IPS DF 6.9 (cell line): ENCODE data around the gene RPL31.

ENCODE experiments used
- DNase-seq: peaks from one replicate; pipeline ENCODE4 v3.0.0-alpha.2; 2013; ENCODE audit warnings: low read depth, low spot score
- H3K27ac ChIP-seq: one replicate; pipeline ENCODE4 v1.5.1; 2013; ENCODE audit warnings: low read length, control low read depth
- H3K27me3 ChIP-seq: 2 replicates; pipeline ENCODE4 v1.6.1; 2013; ENCODE audit warnings: mild to moderate bottlenecking, low read length; ENCODE audit not compliant: control insufficient read depth, insufficient read depth
- H3K36me3 ChIP-seq: 2 replicates; pipeline ENCODE4 v1.6.1; 2013; ENCODE audit warnings: low read length; ENCODE audit not compliant: control insufficient read depth, insufficient read depth
- H3K4me1 ChIP-seq: 2 replicates; pipeline ENCODE4 v1.6.1; 2013; ENCODE audit warnings: low read length; ENCODE audit not compliant: control insufficient read depth, insufficient read depth
- H3K4me3 ChIP-seq: 2 replicates; pipeline ENCODE4 v1.5.1; 2013; ENCODE audit warnings: mild to moderate bottlenecking, low read length
- H3K9me3 ChIP-seq: 2 replicates; pipeline ENCODE4 v1.6.1; 2013; ENCODE audit warnings: low read length, inconsistent platforms; ENCODE audit not compliant: control insufficient read depth, insufficient read depth
- WGBS: extraction: QIAGEN DNeasy Blood & Tissue Kit; methylation state at CpG from one replicate; pipeline ENCODE4 v1.1.7; 2013; ENCODE audit warnings: mixed read lengths, missing lambda C conversion rate; ENCODE audit not compliant: insufficient read length, insufficient coverage; 5-methylcytosine and 5-hydroxymethylcytosine counted together

Gene RPL31

GRCh38 chr2:100984892-100985307 lies 17.2 kb upstream of the RPL31 start:
- no peaks in the 10 kb centered on the region for H3K4me1 ChIP-seq
- no peaks in the 10 kb centered on the region for H3K36me3 ChIP-seq
- no CpG with 5 or more reads among the region's 7 CpGs for WGBS
- H3K27ac ChIP-seq, result no peak overlapping the region
- no peak overlapping the region for H3K4me3 ChIP-seq
- H3K27me3 ChIP-seq, result no peaks in the 10 kb centered on the region; the same call in 1 of the 2 replicates
- H3K9me3 ChIP-seq, result no peaks in the 10 kb centered on the region
- peak; percentile 58 for DNase-seq

GRCh38 chr2:100986157-100986556 lies 15.9 kb upstream of the RPL31 start:
- no CpG with 5 or more reads among the region's 11 CpGs for WGBS
- Histone ChIP-seq H3K27ac (no peak overlapping the region), H3K9me3 (no peaks in the 10 kb centered on the region), H3K36me3 (no peaks in the 10 kb centered on the region; the same call in 1 of the 2 replicates), H3K27me3 (no peaks in the 10 kb centered on the region; the same call in 1 of the 2 replicates), H3K4me1 (no peaks in the 10 kb centered on the region), H3K4me3 (no peak overlapping the region)
- no peak for DNase-seq

DNA sequence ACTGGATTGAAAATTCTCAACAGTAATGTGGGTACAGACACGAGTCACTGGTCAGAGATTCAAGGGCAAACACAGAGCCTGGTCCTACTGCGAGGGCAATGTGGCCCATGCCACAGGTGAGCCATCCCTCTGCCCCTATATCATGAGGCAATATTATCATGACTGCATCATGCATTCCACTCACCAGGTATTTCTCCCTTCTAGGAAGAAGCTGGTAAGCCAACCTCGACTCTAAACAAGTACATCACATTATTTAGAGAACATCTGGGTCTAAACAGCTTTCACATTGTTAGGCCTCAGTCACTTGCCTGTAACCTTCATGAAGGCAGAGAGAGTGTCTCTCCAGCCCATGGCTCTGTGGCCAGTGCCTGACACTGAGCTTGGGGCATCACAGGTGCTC lies 14.6 kb upstream of the RPL31 start:
- DNase-seq, result no peak
- no peaks in the 10 kb centered on the region; the same call in 1 of the 2 replicates for H3K36me3 ChIP-seq
- no CpG with 5 or more reads among the region's 3 CpGs for WGBS

DNA sequence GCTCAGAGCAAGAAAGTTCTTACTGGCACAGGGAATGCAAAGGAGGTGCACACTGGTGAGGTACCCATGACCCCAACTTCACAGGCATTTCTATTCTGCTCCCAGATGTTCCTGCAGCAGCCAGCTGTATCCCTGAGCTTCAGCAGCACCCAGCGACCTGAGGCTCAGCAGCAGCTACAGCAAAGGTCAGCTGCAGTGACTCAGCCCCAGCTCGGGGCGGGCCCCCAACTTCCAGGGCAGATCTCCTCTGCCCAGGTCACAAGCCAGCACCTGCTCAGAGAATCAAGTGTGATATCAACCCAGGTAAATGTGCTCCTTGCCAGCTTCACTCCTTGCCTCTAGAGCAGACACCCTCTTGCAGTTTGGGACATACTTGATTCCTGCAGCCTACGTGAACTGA lies 14.1 kb upstream of the RPL31 start:
- no CpG with 5 or more reads among the region's 4 CpGs for WGBS
- no peaks in the 10 kb centered on the region; the same call in 1 of the 2 replicates for H3K27me3 ChIP-seq
- H3K4me1 ChIP-seq, result no peaks in the 10 kb centered on the region
- H3K36me3 ChIP-seq, result no peaks in the 10 kb centered on the region; the same call in 1 of the 2 replicates
- H3K4me3 ChIP-seq, result no peak overlapping the region
- no peak for DNase-seq
- no peaks in the 10 kb centered on the region for H3K9me3 ChIP-seq
- no peak overlapping the region for H3K27ac ChIP-seq

More for the DNA sequence above, 14.6 kb upstream of the RPL31 start:
- H3K9me3 ChIP-seq, result no peaks in the 10 kb centered on the region
- H3K4me1 ChIP-seq, result no peaks in the 10 kb centered on the region
- no peaks in the 10 kb centered on the region; the same call in 1 of the 2 replicates for H3K27me3 ChIP-seq
- H3K4me3 ChIP-seq, result no peak overlapping the region
- no peak overlapping the region for H3K27ac ChIP-seq

- Histone ChIP-seq H3K9me3 (no peaks in the 10 kb centered on the region), H3K4me3 (no peak overlapping the region), H3K36me3 (no peaks in the 10 kb centered on the region; the same call in 1 of the 2 replicates), H3K27me3 (no peaks in the 10 kb centered on the region; the same call in 1 of the 2 replicates), H3K27ac (no peak overlapping the region), H3K4me1 (no peaks in the 10 kb centered on the region; the same call in 1 of the 2 replicates)
- no CpG with 5 or more reads among the region's 8 CpGs for WGBS
- DNase-seq, result no peak
Measured at GRCh38 chr2:100988630-100989417, 13.3 kb upstream of the RPL31 start.

DNA sequence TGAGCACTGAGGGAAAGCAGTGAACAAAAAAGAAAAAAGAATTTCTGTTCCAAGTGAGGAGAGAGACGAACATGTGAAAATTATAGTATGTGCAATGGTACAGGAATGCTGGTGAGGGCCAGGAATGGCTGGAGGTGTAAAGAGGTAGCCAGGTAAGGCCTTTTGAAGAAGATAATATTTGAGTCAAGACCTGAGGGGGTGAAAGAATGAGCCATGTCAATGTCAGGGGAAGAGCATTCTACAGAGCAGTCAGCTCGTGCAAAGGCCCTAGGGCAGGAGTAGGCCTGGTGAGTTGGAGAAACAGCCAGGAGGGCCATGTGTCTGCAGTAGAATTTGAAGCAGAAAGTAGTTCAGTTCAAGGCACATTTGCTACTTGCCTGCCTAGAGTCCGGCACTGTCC lies 12.4 kb upstream of the RPL31 start:
- Histone ChIP-seq H3K27ac (no peak overlapping the region), H3K36me3 (no peaks in the 10 kb centered on the region; the same call in 1 of the 2 replicates), H3K4me1 (no peaks in the 10 kb centered on the region; the same call in 1 of the 2 replicates), H3K4me3 (no peak overlapping the region), H3K9me3 (no peaks in the 10 kb centered on the region), H3K27me3 (no peaks in the 10 kb centered on the region; the same call in 1 of the 2 replicates)
- no peak for DNase-seq
- WGBS, result no CpG with 5 or more reads among the region's 3 CpGs

DNA sequence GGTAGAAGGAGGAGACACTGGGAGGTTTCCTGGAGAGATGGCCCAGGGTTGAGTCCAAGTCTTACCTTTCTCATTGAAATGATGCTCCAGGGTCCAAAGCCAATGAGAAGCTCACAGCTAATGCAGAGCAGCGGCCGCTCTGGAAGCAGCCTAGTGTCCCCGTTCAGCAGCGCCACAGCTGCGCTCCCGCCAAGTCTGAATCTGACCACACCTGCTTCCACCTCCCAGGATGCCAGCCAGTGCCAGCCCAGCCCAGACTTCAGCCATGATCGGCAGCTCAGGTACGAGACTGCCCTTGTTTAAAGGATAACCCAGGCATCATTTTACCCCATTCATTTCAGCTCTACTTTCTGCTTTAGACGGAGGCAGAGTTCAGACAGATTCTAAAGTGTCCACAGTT lies 11.9 kb upstream of the RPL31 start:
- Histone ChIP-seq H3K36me3 (no peaks in the 10 kb centered on the region; the same call in 1 of the 2 replicates), H3K4me3 (no peak overlapping the region), H3K9me3 (no peaks in the 10 kb centered on the region), H3K4me1 (no peaks in the 10 kb centered on the region; the same call in 1 of the 2 replicates), H3K27ac (no peak overlapping the region), H3K27me3 (no peaks in the 10 kb centered on the region; the same call in 1 of the 2 replicates)
- WGBS, result no CpG with 5 or more reads among the region's 9 CpGs
- DNase-seq, result no peak

GRCh38 chr2:100990650-100991403 lies 11.3 kb upstream of the RPL31 start:
- DNase-seq, result no peak
- Histone ChIP-seq H3K27me3 (no peaks in the 10 kb centered on the region; the same call in 1 of the 2 replicates), H3K9me3 (no peaks in the 10 kb centered on the region), H3K27ac (no peak overlapping the region), H3K4me3 (no peak overlapping the region), H3K4me1 (no peaks in the 10 kb centered on the region; the same call in 1 of the 2 replicates), H3K36me3 (no peaks in the 10 kb centered on the region; the same call in 1 of the 2 replicates)
- WGBS, result no CpG with 5 or more reads among the region's 24 CpGs

DNA sequence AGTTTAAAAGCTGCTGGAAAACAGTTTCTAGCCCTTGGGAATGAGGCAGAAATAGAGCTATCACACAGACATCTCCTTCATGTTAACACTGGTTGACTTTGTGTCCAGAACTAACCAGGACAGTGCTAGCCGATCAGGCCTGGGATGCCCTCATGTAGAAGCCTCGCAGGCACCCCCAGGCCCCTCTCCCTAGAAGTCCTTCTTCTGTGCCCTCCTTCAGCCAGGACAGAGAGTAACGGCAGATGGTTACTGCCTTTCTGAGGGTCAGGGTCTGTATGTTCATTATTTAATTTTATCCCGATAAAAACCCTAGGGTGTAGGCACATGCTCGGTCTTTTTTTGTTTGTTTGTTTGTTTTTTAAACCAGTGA lies 10.7 kb upstream of the RPL31 start:
- WGBS, result no CpG with 5 or more reads among the region's 5 CpGs
- H3K27me3 ChIP-seq, result no peaks in the 10 kb centered on the region; the same call in 1 of the 2 replicates

DNA sequence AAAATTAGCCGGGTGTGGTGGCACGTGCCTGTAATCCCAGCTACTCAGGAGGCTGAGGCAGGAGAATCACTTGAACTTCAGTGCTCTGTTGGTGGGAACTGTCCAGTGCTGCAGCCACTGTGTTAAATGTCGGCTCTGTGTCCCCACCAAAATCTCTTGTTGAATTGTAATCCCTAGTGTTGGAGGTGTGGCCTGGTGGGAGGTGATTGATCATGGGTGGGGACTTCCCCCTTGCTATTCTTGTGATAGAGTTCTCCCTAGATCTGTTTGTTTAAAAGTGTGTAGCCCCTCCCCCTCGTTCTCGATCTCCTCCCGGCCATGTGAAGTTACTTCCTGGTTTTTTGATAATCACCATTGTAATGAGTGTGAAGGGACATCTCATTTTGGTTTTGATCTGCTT lies 9.8 kb upstream of the RPL31 start:
- Histone ChIP-seq H3K27me3 (no peaks in the 10 kb centered on the region; the same call in 1 of the 2 replicates), H3K27ac (no peak overlapping the region), H3K4me3 (no peak overlapping the region), H3K4me1 (no peaks in the 10 kb centered on the region; the same call in 1 of the 2 replicates), H3K9me3 (no peaks in the 10 kb centered on the region), H3K36me3 (no peaks in the 10 kb centered on the region; the same call in 1 of the 2 replicates)
- WGBS, result no CpG with 5 or more reads among the region's 6 CpGs
- no peak for DNase-seq

More for the DNA sequence above, 10.7 kb upstream of the RPL31 start:
- no peaks in the 10 kb centered on the region; the same call in 1 of the 2 replicates for H3K36me3 ChIP-seq
- H3K4me1 ChIP-seq, result no peaks in the 10 kb centered on the region; the same call in 1 of the 2 replicates
- no peak for DNase-seq
- H3K27ac ChIP-seq, result no peak overlapping the region
- no peaks in the 10 kb centered on the region for H3K9me3 ChIP-seq
- H3K4me3 ChIP-seq, result no peak overlapping the region
